ENCODE data around the gene NWD2. TPM values are rescaled to one million over a fixed set of nuclear protein-coding genes. Genes with fewer than 3 reads are reported as not detected.

The NWD2 gene
- total RNA-seq = not detected in 2 replicates

GRCh38 chr4:37244583-37245390 is at the start of gene NWD2:
NWD2 (plus strand) TSS chr4:37244743; CDS start chr4:37245068, 325 bp downstream.

Data from smooth muscle cell of the pulmonary artery (primary cell).